ENCODE data around the gene RAB14.

DNA sequence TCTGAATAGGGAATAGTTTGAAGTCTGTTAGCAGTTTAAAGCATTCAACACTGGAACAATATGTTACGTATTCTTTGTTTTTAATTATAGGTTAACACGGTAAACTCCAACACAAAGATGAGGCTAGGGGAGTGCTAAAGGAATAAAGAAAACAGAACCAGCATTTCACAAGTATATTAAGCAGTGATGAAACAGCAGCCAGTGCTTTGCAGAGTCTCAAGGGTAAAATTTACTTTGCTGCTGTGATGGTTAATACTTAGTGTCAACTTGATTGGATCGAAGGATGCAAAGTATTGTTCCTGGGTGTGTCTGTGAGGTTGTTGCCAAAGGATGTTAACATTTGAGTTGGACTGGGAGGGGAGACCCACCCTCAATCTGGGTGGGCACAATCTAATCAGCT, 36.2 kb upstream of the RAB14 start:
- TF ChIP-seq, protein P1, sequence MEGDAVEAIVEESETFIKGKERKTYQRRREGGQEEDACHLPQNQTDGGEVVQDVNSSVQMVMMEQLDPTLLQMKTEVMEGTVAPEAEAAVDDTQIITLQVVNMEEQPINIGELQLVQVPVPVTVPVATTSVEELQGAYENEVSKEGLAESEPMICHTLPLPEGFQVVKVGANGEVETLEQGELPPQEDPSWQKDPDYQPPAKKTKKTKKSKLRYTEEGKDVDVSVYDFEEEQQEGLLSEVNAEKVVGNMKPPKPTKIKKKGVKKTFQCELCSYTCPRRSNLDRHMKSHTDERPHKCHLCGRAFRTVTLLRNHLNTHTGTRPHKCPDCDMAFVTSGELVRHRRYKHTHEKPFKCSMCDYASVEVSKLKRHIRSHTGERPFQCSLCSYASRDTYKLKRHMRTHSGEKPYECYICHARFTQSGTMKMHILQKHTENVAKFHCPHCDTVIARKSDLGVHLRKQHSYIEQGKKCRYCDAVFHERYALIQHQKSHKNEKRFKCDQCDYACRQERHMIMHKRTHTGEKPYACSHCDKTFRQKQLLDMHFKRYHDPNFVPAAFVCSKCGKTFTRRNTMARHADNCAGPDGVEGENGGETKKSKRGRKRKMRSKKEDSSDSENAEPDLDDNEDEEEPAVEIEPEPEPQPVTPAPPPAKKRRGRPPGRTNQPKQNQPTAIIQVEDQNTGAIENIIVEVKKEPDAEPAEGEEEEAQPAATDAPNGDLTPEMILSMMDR (conservative IDR thresholded peaks at IDR 0.05; ENCODE audit: low read depth in 2 of 2) = no peak
- TF ChIP-seq EZH2 (IDR thresholded peaks at IDR 0.05; ENCODE audit: low read depth, unreplicated experiment) = no peak
- TF ChIP-seq CREB1 (CRISPR knock-in tag; IDR thresholded peaks at IDR 0.05; ENCODE audit: low read depth) = no peak
- no peak for TF ChIP-seq POLR2AphosphoS5 (IDR thresholded peaks at IDR 0.05; ENCODE audit: low read depth)
